HG03571 (cell line): Measurements from ENCODE around the gene SLCO6A1.
A peak's percentile ranks its signal among the peaks of the same experiment; 100 is the strongest.

Experiments
- ATAC-seq: cut with Tn5 transposase; IDR thresholded peaks from one replicate; pipeline ENCODE4 v1.9.1; 2021; ENCODE audit not compliant: unreplicated experiment

SLCO6A1 gene

DNA sequence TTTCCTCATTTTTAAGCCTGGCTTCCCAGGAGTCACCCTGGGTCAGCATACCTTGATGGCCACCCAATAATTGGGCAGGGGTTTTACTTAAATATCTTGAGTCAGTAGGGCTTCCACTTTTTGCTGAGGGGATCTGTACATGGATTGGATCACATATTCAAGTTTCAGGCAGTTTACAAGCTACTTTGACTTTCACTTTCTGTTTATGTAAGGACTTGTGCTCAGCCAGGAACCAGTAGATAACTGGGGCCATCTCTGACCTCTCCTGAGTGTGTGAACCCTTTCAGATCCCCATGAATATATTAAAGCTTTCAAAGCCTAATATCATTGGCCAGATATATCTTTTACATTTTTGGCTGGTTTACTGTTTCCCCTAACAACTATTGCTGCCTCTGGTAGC, 45.1 kb downstream of the SLCO6A1 start:
- peak; percentile 72 for ATAC-seq

DNA sequence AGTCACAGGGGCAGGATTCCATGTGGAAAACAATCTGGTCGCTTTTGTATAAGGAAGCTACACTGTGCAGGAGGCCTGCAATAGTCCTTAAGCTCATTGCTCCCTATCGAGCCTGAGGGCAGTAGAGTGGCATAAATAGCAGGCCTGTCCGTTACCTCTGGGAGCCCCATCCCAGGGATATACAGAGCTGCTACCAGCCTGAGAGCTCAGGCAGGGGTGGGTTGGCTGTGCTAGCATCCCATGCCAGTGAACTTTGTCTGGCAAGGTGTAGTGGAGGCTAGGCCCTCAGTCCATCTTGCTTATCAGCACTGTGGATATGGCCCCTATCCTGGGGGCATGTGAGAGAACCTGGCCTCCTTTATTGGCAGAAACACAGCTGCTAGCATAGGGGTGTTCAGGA, 47.7 kb downstream of the SLCO6A1 start:
- ATAC-seq = no peak

DNA sequence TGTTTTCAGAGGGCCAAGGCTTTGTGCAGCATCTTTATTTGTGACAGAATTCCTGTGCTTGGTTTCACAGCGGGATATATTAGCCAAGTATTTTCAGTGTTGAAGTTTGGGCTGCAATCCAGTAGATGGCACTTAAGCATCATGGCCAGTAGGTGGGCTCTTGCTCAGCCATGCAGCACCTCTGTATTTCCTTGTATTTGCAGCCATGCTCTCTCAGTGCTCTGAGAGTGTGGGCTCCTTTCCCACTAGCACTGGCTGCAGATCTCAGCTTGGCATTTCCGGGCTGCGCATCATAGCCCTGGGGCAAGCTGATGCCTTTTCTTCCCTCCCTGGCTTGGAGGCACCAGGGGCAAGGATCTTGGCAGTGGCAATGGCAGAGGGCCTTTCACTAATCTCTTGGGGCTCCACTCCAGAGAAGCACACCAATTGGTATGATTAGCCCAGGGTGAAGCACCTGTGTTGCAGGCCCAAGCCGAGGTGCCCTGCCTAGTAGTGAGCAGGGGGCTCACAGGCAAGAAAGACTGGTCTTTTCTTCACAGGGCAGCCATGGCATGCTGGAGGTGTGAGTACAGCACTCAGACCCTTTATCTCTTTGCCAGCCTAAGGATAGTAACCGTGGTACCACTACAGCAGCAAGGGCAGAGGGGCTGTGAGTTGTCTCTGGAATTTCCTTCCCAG, 48.3 kb downstream of the SLCO6A1 start:
- no peak for ATAC-seq

DNA sequence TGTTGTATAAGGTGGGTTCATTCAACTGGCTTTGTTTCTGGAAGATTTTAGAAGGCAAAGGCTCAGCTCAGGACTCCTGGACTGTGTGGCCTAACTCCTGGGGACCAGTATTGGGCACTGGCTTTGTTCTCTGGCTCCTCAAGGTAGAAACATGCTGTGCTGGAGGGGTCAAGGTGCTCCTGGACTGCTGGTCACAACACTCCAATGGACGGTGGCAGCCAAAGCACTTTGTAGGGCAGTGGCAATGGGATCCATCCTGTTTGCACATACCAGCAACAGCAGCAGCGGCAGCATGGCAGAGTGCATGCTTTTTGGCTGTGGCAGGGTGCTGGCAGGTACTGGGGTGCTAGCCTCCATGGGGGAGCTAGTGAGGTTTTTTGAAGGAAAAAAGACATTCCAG, 65.3 kb downstream of the SLCO6A1 start:
- no peak for ATAC-seq

DNA sequence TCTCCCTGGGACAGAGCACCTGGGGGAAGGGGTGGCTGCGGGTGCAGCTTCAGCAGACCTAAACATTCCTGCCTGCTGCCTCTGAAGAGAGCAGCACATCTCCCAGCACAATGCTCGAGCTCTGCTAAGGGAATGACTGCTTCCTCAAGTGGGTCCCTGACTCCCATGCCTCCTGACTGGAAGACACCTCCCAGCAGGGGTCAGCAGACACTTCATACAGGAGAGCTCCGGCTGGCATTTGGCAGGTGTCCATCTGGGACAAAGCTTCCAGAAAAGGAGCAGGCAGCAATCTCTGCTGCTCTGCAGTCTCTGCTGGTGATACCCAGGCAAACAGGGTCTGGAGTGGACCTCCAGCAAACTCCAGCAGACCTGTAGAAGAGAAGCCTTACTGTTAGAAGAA, 77.2 kb downstream of the SLCO6A1 start:
- ATAC-seq = no peak

DNA sequence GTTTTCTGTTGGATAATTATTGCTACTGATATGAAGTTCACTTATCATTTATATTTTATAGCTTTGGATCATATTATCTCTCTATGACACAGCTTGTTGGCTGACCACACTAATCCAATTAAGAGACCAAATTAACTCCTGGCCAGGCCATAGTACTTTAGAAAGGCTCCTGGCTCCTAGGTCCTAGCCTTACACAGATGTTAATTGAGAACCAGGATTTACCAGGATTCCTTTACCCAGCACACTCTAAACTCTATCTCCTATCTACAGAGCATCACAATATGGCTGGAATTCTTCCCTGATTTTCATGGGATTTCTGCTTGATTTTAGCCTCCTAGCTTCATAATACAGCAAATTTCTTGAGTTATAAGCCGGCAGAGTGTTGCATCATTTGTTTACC, 80.3 kb downstream of the SLCO6A1 start:
- ATAC-seq = no peak

DNA sequence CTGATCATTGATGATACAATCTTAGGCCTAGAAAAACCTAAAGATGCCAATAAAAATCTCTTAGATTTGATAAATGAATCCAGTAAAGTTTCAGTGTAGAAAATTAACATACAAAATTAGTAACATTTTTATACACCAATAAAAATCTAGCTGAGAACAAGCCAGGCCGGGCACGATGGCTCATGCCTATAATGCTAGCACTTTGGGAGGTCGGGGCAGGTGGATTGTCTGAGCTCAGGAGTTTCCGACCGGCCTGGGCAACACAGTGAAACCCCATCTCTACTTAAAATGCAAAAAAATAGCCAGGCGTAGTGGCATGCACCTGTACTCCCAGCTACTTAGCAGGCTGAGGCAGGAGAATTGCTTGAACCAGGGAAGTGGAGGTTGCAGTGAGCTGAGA, 84.4 kb downstream of the SLCO6A1 start:
- ATAC-seq = no peak

DNA sequence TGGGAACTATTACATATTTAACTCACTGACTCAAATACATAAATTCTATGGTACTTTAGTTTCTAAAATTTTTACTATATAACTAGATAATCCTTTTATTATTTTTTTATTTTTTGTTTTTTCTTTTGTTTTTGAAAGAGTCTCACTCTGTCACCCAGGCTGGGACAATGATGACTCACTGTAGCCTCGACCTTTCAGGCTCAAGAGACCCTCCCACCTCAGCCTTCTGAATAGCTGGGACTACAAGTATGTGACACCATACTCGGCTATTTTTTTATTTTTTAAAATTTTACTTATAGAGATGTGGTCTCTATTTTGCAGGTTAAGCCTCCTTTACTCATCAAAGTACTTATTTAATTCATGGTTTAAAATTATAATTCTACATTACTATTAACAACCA, 110.6 kb downstream of the SLCO6A1 start:
- ATAC-seq = no peak

DNA sequence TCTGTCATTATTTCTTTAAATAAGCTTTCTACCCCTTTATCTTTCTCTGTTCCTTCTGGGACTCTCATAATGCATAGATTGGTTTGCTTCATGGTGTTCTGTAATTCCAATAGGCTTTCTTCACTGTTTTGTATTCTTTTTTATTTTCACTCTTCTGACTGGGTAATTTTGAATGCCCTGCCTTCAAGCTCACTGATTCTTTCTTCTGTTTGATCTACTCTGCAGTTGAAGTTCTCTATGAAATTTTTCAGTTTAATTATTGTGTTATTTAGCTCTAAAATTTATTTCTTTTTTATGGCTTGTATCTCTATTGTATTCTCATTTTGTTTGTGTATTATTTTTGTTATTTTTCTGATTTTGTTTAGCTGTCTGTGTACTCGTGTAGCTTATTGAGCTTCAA, 113.4 kb downstream of the SLCO6A1 start:
- ATAC-seq = no peak

DNA sequence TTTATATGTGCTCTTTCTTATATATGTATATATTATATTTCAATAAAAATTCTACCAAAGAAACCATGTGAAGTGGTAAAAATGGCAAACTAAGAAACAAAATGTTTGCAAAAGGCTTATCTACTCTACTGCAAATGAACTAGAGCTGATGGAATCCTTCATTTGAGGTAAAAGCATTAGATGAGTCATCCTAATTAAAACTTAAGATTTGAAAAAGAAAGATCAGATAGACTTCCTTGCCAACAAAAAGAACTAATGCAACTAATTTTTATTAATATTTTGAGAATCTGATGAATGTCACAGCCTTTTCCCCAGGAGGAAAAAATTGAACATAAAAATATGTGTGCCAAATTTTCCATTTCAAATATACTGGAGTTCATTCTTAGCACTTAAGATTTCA, 118.6 kb downstream of the SLCO6A1 start:
- no peak for ATAC-seq

DNA sequence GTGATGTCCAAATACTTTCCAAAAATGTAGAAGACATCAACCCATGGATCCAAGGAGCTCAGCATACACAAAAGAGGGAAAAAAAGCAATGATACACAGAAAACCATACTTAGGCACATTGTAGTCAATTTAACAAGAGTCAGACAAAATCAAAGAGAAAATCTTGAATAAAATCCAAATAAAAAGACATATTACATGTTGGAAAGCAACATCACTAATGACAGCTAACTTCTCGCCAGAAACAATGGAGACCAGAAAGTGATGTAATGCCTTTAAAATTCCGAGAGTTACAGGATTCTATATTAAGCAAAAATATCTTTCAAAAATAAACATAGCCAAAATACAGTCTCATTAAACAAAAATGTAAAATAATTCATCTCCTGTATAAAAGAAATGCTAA, 122.9 kb downstream of the SLCO6A1 start:
- ATAC-seq = no peak

DNA sequence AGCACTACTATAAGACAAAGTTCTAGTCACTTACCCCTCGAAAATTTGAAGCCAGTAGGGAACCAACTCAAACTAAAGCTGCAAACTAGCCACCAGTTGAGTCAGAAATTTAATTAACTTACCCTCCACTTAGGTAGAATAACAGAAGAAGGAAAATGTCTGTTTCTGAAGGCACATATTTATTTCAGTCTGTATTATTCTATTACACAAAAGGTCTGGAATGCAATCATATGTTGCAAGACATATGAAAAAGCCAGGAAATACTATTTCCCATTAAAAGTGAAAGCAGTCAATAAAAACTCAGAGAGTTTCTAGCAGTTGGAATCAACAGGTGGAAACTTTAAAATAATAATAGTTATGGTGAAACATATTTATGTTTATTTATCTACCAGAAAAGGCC, 123.5 kb downstream of the SLCO6A1 start:
- ATAC-seq = no peak

DNA sequence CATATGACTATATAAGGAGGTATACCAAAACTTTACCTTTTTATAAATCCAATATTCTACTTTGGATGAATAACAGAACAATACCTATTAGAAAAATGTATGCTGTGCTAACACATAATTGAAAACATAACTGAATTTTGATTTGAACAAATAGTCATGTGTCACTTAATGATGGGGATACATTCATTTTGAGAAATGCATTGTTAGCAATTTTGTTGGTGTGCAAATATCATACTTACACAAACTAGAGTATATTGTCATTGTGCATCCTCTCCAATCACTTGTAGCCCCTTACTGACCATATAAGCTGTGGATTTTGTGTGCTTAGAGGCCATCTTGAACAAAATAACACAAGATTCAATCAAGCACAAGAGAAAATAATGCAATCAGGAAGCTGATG, 130.4 kb downstream of the SLCO6A1 start:
- no peak for ATAC-seq

DNA sequence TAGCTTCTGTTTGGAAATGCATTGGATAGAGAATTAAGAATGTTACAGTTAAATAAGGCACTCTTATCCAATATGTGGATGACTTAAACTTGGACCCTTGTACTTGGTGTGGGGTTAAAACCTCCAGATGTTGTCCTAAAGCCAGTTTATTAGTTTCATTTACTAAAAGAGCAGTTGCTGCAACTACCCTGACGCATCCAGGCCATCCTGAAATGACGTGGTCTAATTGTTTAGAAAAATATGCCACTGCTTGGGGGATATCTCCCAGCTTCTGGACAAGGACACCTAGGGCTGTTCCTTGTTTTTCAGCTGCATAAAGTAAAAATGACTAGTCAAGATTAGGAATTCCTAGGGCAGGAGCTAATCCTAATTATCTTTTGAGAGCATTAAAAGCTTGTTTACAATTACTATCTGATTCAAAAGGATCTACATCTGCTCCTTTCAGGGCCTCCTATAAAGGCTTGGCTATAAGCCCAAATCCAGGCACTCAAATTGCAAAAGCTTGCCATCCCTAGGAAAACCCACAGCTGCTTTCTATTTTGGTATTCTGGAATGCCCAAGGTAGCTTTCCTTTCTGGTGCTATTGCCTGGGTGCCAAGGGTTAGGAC, 157.0 kb downstream of the SLCO6A1 start:
- ATAC-seq = no peak

DNA sequence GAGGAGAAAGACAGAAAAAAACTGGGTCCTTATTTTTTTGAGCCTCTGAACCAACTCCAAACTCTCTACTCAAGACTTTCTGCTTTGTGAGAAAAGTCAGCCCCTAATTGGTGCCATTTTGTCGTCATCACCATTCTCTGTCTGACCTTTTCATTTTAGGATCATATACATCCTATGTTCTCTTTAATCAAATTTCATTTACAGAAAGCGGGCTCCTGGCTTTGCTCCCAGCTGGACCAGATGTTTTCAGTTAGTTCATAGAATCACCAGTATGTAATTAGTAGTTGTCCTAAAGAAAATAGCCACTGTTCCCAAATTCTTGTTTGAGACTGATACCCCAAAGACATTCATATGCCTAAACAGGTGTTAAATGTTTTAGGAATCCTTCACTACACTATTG, 174.1 kb downstream of the SLCO6A1 start:
- ATAC-seq = no peak
